Common myeloid progenitor, CD34-positive (primary cell): ENCODE results near the gene B3GNT8.

ENCODE experiments used
- CTCF ChIA-PET: fragments of 350-600 bp; sonication (Branson Sonifier 250); formaldehyde crosslinking; loops from one replicate; lab custom pipeline; 2021; ENCODE audit warnings: antibody characterized with exemption; lab: Charles Lee
- POLR2A ChIA-PET: fragments of 350-600 bp; sonication (Branson Sonifier 250); formaldehyde crosslinking; loops from one replicate; lab custom pipeline; 2021; ENCODE audit warnings: antibody characterized with exemption; lab: Charles Lee
- DNase-seq, 3 donors: peaks; one replicate each; pipeline versions ENCODE4 v3.0.0 to v3.0.0-alpha.2; 2013
- H3K27ac ChIP-seq, 2 experiments: 1 replicate in 1 of 2; 2 replicates in 1 of 2; pipeline ENCODE4 v1.7.0; 2013; ENCODE audit warnings: inconsistent platforms in 2 of 2, low read length in 2 of 2, mild to moderate bottlenecking in 2 of 2, low read depth in 1 of 2, moderate library complexity in 1 of 2; ENCODE audit not compliant: severe bottlenecking in 2 of 2, insufficient read depth in 1 of 2, poor library complexity in 1 of 2
- H3K27me3 ChIP-seq, 5 experiments: replicated peaks in 2 of 5; 1 replicate in 3 of 5; 2 replicates in 2 of 5; pipeline versions ENCODE4 v1.6.1 to v1.7.0; 2013; ENCODE audit warnings: low read length in 4 of 5, mild to moderate bottlenecking in 2 of 5, moderate library complexity in 2 of 5, inconsistent platforms in 1 of 5; ENCODE audit not compliant: insufficient read depth in 5 of 5, control insufficient read depth in 4 of 5
- H3K36me3 ChIP-seq, 4 experiments: 1 replicate in 2 of 4; 2 replicates in 2 of 4; pipeline versions ENCODE4 v1.6.1 to v1.7.0; 2013; ENCODE audit warnings: low read length in 3 of 4, control low read depth in 1 of 4, mild to moderate bottlenecking in 1 of 4; ENCODE audit not compliant: control insufficient read depth in 4 of 4, insufficient read depth in 4 of 4
- H3K4me1 ChIP-seq, 4 experiments: 1 replicate in 3 of 4; 2 replicates in 1 of 4; pipeline versions ENCODE4 v1.6.1 to v1.7.1; 2013; ENCODE audit warnings: low read length in 3 of 4, mild to moderate bottlenecking in 3 of 4, control low read depth in 1 of 4, inconsistent platforms in 1 of 4, moderate library complexity in 1 of 4; ENCODE audit not compliant: control insufficient read depth in 4 of 4, insufficient read depth in 4 of 4; ENCODE audit errors: control extremely low read depth in 1 of 4
- H3K4me3 ChIP-seq, 7 experiments: 1 replicate in 4 of 7; 2 replicates in 3 of 7; pipeline versions ENCODE4 v1.5.1 to v1.7.0; 2013; ENCODE audit warnings: mild to moderate bottlenecking in 7 of 7, low read length in 6 of 7, moderate library complexity in 6 of 7, inconsistent platforms in 2 of 7, low read depth in 2 of 7, control low read depth in 1 of 7; ENCODE audit not compliant: insufficient read depth in 4 of 7, control insufficient read depth in 1 of 7; ENCODE audit errors: extremely low read depth in 1 of 7
- H3K9me3 ChIP-seq, 5 experiments: 1 replicate in 4 of 5; 2 replicates in 1 of 5; pipeline versions ENCODE4 v1.6.1 to v1.7.1; 2013; ENCODE audit warnings: low read length in 4 of 5, mild to moderate bottlenecking in 2 of 5, inconsistent platforms in 1 of 5, low read depth in 1 of 5, moderate library complexity in 1 of 5; ENCODE audit not compliant: control insufficient read depth in 4 of 5, insufficient read depth in 2 of 5; ENCODE audit errors: control extremely low read depth in 1 of 5
- WGBS: methylation state at CpG from one replicate; pipeline ENCODE4 v1.1.5; 2013; ENCODE audit not compliant: insufficient coverage; 5-methylcytosine and 5-hydroxymethylcytosine counted together

The B3GNT8 gene

DNA sequence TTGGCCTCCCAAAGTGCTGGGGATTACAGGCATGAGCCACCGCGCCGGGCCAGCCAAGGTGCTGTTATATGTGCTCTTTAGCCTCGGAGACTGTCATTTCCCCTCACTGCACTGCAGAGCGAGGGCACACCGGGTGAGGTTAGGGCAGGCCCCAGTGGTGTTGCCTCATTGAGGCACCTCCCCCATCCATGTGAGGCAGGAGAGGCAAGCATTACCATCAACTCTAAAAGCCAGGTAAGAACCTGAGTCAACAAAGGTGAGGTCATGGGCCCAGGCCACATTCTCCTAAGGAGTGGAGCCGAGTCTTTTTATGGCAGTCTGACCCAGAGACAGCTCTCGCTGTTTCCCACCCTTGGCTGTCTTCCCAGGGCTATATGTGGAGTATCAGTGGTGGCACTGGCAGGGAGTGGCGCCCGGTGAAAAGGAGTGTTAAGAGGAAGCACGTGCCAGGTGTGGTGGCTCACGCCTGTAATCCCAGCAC is 10.9 kb downstream of the B3GNT8 start:
- Histone ChIP-seq H3K36me3 (peaks cover 16 to 67% (median 47%) of the 10 kb centered on the region in 4 experiments), H3K4me3 (no peak overlapping the region), H3K4me1 (peaks cover 5 to 19% (median 17%) of the 10 kb centered on the region in 4 experiments), H3K27me3 (no peaks in the 10 kb centered on the region), H3K27ac (no peak overlapping the region), H3K9me3 (no peaks in the 10 kb centered on the region)
- no peak for DNase-seq
- ChIA-PET POLR2A (interaction anchor here (0.6 kb wide), 1 partner anchor 131 kb away, joined by 3 read pairs; no protein-coding TSS in a partner anchor), CTCF (interaction anchor here (0.8 kb wide), 1 partner anchor 23 kb away, joined by 3 read pairs; no protein-coding TSS in a partner anchor)
- 97% methylated on average over 9 of the region's 12 CpGs for WGBS

DNA sequence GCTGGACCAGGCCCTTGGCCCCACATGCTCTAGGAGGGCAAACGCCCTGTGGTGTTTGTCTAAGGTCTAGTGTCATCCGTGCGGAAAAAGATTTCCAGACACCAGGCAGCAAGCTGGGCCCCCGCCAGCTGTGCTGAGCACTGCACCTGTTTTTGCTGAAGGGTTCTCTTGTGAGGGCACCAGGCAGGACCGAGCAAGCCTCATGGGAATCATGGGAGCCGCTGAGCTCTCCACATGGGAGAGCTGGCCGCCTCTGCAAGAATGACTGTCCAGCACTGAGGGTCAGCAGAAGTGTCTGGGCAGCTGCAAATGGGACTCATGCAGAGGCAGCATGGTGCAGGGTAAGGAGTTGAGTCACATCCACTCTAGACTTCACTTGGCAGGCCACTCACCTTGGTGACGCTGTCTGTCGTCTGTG is 12.0 kb downstream of the B3GNT8 start:
- peaks cover 1 to 11% (median 10%) of the 10 kb centered on the region in 4 experiments for H3K4me1 ChIP-seq
- H3K4me3 ChIP-seq: no peak overlapping the region
- CTCF ChIA-PET: interaction anchor here (1.0 to 1.8 kb wide), 4 partner anchors 9 to 25 kb away, joined by 3 to 6 read pairs (median 4); partner anchors contain the start of gene B3GNT8
- H3K36me3 ChIP-seq: peaks cover 21 to 72% (median 47%) of the 10 kb centered on the region in 4 experiments
- no peaks in the 10 kb centered on the region for H3K9me3 ChIP-seq
- H3K27me3 ChIP-seq: no peaks in the 10 kb centered on the region
- H3K27ac ChIP-seq: no peak overlapping the region
- POLR2A ChIA-PET: no interaction called here
- DNase-seq: no peak
- 98% methylated on average over 4 of the region's 9 CpGs for WGBS

DNA sequence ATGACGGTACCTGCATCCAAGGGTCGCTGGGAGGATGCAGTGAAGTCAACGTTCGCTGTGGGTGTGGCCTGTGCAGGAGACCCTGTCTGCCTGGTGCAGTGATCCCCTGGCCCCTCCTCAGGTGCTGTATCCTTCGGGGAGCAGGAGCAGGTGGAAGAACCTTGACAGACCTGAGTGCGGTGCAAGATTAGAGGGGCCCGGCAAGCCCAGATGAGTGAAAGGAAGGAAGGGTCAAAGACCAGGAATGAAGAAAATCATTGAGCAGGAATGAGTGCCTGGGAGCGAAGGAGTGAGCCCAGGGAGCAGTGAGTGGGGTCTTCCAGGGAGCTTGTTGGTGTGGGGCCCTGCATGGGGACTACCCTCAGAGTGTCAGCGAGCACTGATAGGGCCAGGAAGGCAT is 12.7 kb downstream of the B3GNT8 start:
- Histone ChIP-seq H3K27ac (no peak overlapping the region), H3K4me1 (peaks cover 6 to 12% (median 10%) of the 10 kb centered on the region in 4 experiments), H3K36me3 (peaks cover 21 to 72% (median 44%) of the 10 kb centered on the region in 4 experiments), H3K27me3 (no peaks in the 10 kb centered on the region), H3K4me3 (no peak overlapping the region), H3K9me3 (no peaks in the 10 kb centered on the region)
- CTCF ChIA-PET: interaction anchor here (1.4 to 1.8 kb wide), 3 partner anchors 9 to 17 kb away, joined by 3 to 6 read pairs (median 5); partner anchors contain the start of gene B3GNT8
- POLR2A ChIA-PET: no interaction called here
- WGBS: 97% methylated on average over 8 of the region's 9 CpGs
- DNase-seq: no peak

DNA sequence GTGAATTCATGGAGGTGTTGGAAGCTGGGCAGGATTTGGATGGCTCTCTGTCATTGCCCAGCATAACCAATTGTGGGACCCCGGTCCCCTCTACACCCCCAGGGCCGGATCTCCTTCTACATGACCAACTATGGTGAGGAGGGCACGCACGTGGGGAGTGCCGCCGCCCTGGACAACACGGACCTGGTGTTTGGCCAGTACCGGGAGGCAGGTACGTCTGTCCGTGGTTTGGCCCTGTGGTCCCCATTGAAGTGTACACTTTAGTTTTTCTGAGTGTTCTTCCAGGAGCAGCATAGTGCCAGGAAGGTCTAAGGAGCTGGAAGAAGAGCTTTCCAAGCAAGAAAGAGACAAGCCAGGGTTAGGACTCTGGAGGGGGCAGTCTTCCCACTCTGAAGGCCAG is 13.2 kb downstream of the B3GNT8 start:
- H3K27ac ChIP-seq: no peak overlapping the region
- no peaks in the 10 kb centered on the region for H3K27me3 ChIP-seq
- no peak overlapping the region for H3K4me3 ChIP-seq
- peaks cover 21 to 68% (median 41%) of the 10 kb centered on the region in 4 experiments for H3K36me3 ChIP-seq
- ChIA-PET POLR2A (no interaction called here), CTCF (interaction anchor here (1.4 to 1.8 kb wide), 3 partner anchors 10 to 17 kb away, joined by 3 to 6 read pairs (median 5); partner anchors contain the start of gene B3GNT8)
- no peaks in the 10 kb centered on the region for H3K9me3 ChIP-seq
- 99% methylated on average over 10 of the region's 10 CpGs for WGBS
- no peak for DNase-seq
- H3K4me1 ChIP-seq: peaks cover 11 to 16% (median 14%) of the 10 kb centered on the region in 4 experiments

DNA sequence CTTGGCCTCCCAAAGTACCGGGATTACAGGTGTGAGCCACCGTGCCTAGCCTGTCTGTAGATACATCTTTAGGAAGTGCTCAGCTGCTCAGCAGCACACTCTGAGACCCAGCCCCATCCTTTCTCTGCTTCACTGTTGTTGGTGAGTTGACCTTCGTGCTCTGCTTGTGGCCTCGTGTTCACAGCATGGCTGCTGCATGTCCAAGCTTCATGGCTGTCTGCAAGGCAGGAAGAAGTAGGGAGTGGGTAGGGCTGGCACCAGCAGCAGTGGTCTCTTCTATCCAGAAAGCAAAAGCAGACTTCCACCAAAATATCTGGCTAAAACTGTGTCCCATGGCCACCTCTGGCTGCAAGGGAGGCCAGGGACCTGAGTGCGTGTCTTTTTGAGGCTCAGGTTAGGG is 14.2 kb downstream of the B3GNT8 start:
- peaks cover 11 to 26% (median 15%) of the 10 kb centered on the region in 4 experiments for H3K4me1 ChIP-seq
- POLR2A ChIA-PET: no interaction called here
- peaks cover 20 to 58% (median 35%) of the 10 kb centered on the region in 4 experiments for H3K36me3 ChIP-seq
- H3K27ac ChIP-seq: no peak overlapping the region
- H3K4me3 ChIP-seq: no peak overlapping the region
- CTCF ChIA-PET: interaction anchor here (0.7 kb wide), 1 partner anchor 8 kb away, joined by 4 read pairs; no protein-coding TSS in a partner anchor
- no peaks in the 10 kb centered on the region for H3K9me3 ChIP-seq
- WGBS: 100% methylated on average over 4 of the region's 5 CpGs
- H3K27me3 ChIP-seq: no peaks in the 10 kb centered on the region
- no peak for DNase-seq

DNA sequence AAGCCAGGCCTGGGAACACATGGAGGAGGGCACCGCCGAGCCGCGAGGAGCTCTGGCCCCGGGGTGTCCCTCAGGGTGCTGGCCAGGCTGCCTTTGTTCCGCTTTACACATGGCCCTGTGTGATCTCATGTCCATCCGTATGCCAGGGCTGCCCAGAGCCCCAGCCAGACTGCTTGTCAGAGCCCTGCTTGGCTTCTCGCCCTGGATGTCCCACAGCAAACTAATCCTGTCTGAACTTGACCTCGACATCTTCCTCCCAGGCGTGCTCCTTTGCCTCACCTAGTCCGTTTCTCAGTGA is 15.3 kb downstream of the B3GNT8 start:
- Histone ChIP-seq H3K27ac (no peak overlapping the region), H3K4me3 (no peak overlapping the region), H3K36me3 (peaks cover 19 to 57% (median 33%) of the 10 kb centered on the region in 4 experiments), H3K9me3 (no peaks in the 10 kb centered on the region), H3K4me1 (peaks cover 12 to 36% (median 15%) of the 10 kb centered on the region in 4 experiments), H3K27me3 (no peaks in the 10 kb centered on the region)
- ChIA-PET CTCF (interaction anchor here (1.1 kb wide), 1 partner anchor 8 kb away, joined by 3 read pairs; no protein-coding TSS in a partner anchor), POLR2A (no interaction called here)
- DNase-seq: no peak
- 88% methylated on average over 11 of the region's 11 CpGs for WGBS
